IPS-NIHi7 (cell line): ENCODE data around the gene MYO9A.

Experiments
- DNase-seq: peaks from one replicate; pipeline ENCODE4 v3.0.0; 2012; ENCODE audit warnings: mixed read lengths; ENCODE audit errors: extremely low spot score

Gene MYO9A

GRCh38 chr15:71809346-71809745, 308.6 kb downstream of the MYO9A start:
- DNase-seq, result no peak

DNA sequence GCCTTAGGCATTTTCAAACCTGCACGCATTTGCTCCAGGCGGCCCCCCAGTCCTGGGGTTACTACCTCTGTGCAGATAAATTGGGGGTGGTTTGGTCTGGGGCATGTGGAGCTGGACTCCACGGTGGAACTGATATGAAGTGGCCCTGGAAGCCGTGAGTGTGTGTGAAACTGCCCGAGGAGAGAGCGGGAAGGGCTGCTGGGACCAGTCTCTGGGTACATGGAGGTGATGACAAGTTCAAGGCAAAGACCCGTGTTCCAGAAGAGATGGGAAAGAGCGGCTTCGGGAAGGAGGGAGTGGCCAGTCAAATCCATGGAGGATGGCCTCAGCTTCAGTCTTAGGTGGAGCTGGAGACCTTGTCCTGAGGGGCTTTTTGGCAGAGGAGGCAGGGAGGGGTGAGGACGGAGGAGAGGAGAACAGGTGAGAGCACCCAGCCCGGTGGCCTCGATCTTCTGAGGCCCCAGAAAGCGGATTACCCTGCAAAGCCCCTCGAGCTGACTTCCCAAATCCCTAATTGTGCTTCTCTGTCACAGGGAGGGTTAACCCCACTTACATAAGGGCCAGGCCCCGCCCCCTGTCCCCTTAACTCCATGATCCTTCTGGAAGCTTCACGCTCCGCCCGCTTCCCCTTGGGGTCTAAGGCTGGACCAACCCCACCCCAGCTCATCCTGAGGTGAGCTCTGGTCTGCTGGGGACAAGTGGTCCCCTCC, 309.5 kb downstream of the MYO9A start:
- DNase-seq, result no peak

- DNase-seq, result peak; percentile 47
These were observed 310.3 kb downstream of the MYO9A start for GRCh38 chr15:71807691-71808091.

- DNase-seq, result peak; percentile 57
These were observed 310.8 kb downstream of the MYO9A start for GRCh38 chr15:71807125-71807629.

DNA sequence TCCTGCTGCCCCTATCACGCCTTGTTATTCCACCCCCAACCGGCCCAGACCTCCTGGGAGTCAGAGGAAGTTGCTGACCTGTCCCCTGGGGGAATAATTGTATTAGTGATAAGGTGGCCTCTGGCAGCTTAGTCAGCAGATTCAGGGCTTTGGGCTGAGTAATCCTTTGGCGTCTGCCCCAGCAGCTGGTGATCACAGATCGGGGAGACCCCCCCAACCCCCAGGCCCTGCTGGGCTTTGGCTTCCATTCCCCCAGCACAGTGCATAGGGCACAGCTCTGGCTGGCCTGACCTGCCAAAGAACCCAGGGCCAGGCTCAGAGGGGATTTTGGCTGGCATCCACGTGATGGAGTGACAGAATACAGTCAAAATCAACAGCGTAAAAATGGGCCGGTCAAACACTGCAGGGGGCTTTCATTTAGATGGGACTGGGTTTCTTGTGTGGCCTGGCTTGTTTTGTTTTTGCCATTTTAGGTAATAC, 311.5 kb downstream of the MYO9A start:
- peak; percentile 45 for DNase-seq

DNA sequence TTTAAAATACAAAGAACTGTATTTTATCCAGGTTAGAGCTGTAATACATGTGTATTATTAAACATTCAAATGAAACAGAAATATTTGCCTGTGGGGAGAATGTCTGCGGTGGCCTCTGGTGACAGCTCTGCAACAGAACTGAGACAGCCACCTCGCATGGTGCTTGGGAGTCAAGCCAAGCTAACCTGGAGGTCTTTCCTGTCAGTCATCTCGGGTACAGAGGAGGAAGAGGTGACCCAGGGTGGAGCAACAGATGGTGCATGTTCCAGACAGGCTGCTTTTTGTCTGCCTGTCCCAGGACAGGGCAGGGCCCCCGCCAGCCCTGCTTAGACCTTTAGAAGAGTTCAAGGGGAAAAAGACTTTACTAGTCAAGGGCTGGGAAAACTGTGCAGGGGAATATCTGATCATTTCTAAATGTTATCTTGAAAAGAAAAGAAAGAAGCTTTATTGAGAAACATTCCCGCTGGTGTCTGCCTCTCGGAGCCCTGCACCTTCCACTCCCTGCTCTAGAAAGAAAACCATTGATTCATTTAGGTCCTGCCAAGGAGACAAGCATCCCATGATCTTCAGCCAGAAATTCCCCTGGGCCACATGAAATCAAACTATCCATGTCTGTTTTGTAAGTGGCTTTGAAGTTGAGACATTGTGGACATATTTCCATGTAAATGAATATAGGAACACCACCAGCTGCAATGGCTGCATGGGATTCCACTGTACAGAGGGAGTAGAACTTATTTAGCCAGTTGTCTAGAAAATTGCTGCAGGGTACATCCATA, 313.1 kb downstream of the MYO9A start:
- DNase-seq, result no peak

GRCh38 chr15:71804226-71804625, 313.7 kb downstream of the MYO9A start:
- DNase-seq, result no peak

DNA sequence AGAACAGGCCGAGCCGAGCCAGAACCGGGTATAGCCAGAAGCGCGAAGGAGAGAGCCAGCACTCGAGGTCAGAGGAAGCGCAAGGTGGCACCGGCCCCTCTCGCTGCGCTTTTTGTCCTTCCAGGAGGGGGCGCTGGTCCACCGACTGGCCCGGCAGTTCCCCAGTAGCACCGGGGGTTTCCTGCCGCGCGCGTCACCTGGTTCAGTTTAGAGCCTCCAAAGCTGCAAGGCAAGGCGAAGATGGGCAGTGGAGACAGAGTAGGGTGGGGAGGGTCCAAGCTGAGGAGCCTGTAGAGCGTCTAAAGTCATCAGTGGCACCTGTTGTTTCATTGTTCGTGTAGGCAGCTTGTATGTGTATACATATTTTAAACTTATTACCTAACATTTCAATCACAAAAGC, 315.2 kb downstream of the MYO9A start:
- DNase-seq, result peak; percentile 74

DNA sequence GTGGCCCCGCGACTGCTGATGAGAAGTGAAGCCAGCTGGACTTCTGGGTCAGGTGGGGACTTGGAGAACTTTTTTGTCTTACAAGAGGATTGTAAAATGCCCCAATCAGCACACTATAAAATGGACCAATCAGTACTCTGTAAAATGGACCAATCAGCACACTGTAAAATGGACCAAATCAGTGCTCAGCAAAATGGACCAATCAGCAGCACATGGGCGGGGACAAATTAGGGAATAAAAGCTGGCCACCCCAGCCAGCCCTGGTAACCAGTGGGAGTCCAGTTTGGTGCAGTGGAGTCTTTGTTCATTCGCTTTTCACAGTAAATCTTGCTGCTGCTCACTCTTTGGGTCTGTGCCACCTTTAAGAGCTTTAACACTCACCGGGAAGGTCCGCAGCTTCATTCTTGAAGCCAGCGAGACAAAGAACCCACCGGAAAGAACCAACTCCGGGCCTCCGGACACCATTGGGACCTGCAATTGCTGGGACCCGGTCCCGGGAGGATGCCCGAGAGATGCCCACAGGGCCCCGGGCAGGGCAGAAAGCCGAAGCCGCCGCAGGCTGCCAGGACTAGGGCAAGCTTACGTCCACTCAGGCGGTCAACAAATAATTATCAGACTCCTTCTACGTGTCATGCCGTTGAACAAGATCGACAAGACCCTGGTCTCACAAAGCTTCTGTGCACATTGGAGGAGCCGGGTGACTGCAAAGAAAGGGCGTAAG, 315.9 kb downstream of the MYO9A start:
- DNase-seq, result no peak

- peak; percentile 56 for DNase-seq
These were observed 316.9 kb downstream of the MYO9A start for GRCh38 chr15:71800835-71801745.

DNA sequence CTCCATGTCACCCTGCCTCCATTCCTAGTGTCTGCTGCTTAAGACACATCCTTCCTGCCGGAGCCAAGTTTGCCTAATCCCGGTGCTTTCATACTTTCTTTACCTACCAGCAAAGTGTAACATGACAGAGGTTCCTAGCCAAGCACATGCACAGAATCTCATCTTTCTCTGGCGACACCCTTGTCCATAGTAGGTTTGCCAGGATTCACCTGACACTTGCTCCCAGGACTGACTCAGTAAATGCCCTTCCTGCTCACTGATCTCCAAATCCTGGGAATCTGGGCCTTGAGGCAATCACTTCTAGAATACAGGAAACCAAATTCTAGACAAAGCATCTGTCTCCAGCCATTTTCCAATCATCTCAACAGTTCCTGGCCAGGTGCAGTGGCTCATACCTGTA, 317.8 kb downstream of the MYO9A start:
- no peak for DNase-seq

GRCh38 chr15:71798641-71799040, 319.3 kb downstream of the MYO9A start:
- no peak for DNase-seq

GRCh38 chr15:71792521-71792920, 325.4 kb downstream of the MYO9A start:
- no peak for DNase-seq

DNA sequence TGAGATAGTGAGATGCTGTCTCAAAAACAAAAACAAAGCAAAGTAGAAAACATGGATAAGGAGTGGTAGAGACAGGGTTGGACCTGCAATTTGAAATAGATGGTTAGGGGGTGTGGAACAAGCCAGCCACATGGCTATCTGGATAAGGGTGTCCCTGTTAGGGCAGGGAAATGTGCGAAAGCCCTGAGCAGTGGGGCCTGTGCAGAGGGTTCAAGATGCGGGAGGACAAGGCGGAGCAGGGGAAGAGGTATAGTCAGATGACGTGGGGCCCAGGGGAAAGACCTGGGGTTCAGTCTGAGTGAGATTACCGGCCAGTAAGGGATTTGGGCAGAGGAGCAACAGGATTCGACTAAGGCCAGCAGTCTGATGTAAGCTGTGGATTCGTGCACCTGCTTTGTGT, 326.0 kb downstream of the MYO9A start:
- no peak for DNase-seq

DNA sequence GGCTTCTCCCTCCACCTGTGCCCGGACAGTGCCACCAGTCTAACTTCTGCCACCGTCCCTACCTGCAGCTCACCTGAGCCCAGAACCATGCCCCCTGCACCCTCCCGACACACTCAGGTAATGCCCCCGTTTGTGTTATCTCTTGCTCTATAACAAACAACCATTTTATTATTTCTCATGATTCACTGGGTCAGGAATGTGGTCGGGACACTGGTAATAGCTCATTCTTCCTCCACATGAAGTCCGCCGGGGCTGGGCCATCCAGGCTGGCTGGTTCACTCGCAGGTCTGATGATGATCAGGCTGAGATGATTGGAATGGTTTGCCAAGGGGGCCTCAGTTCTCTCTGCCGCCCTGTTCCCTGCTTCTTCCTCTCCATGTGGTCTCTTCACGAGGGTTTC, 327.9 kb downstream of the MYO9A start:
- DNase-seq, result no peak

DNA sequence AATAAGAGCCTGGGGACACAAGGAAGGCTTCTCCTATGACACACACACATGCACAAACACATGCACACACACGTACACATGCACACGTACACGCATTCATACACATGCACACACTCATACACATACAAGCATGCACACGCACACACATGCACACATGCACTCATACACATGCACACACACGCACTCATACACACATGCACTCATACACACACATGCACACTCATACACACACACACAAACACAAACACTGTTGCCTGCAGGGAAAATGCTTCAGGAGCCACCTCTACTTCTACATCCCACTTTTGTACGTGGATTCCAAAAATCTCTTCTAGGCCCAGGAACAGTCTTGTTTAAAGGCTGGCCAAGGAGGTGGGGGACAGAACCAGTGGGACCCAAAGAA, 328.3 kb downstream of the MYO9A start:
- DNase-seq, result no peak

GRCh38 chr15:71788646-71789579, 329.0 kb downstream of the MYO9A start:
- DNase-seq, result no peak

GRCh38 chr15:71786673-71787072, 331.3 kb downstream of the MYO9A start:
- DNase-seq, result no peak

DNA sequence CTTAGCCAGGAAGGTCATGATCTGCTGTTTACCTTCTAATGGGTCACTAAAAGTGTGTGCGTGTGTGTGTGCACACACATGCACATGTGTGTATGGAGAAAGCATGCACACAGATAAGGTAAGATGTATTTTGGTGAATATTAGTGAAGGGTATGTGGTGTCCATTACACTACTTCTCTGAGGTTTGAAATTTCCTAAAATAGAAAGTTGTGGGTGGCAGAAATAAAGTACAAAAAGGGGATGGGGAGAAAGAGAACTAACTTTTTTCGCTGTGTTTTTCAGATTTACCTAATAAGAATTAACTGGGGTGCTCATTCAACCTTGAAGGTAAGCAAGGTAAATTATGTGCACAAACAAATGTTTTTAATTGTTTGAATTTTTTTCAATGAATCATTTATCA, 332.0 kb downstream of the MYO9A start:
- DNase-seq, result no peak

DNA sequence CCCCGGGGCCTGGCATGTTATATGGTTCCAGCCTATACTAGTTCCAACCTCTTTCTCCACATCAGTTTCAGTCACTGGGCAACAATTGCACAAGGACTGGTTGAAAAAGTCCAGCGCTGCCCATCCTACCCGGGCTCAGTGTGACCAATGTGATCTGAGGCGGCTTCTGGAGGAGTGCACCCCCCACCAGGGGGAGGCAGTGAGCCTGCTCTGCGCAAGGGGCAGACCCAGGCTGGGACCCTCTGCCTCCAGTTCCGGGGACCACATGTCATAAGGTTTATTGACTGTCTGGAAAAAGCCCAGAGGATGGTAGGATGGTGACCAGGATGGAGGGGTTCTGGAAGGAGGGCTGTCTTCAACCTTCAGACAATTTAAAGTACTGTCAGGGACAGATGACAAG, 333.2 kb downstream of the MYO9A start:
- DNase-seq, result peak; percentile 72
